Measurements from ENCODE around the gene AFAP1.

Gene AFAP1

GRCh38 chr4:7910952-7911578 lies 28.6 kb downstream of the AFAP1 start:
- DNase-seq = no peak

GRCh38 chr4:7910263-7910896 lies 29.3 kb downstream of the AFAP1 start:
- DNase-seq = no peak

GRCh38 chr4:7909463-7910262 lies 30.0 kb downstream of the AFAP1 start:
- DNase-seq = no peak

- no peak for DNase-seq
These were observed 31.0 kb downstream of the AFAP1 start for GRCh38 chr4:7908668-7909067.

GRCh38 chr4:7907142-7907541 lies 32.5 kb downstream of the AFAP1 start:
- DNase-seq = no peak

- DNase-seq = no peak
These were observed 33.4 kb downstream of the AFAP1 start for GRCh38 chr4:7906171-7906701.

GRCh38 chr4:7904952-7905915 lies 34.4 kb downstream of the AFAP1 start:
- DNase-seq = no peak

GRCh38 chr4:7903791-7904516 lies 35.7 kb downstream of the AFAP1 start:
- no peak for DNase-seq

- DNase-seq = no peak
These were observed 36.8 kb downstream of the AFAP1 start for GRCh38 chr4:7902826-7903225.

GRCh38 chr4:7902101-7902553 lies 37.5 kb downstream of the AFAP1 start:
- DNase-seq = no peak

- DNase-seq = no peak
These were observed 38.3 kb downstream of the AFAP1 start for GRCh38 chr4:7901311-7901885.

GRCh38 chr4:7900334-7900909 lies 39.2 kb downstream of the AFAP1 start:
- no peak for DNase-seq

- no peak for DNase-seq
These were observed 40.3 kb downstream of the AFAP1 start for GRCh38 chr4:7899184-7899869.

- no peak for DNase-seq
These were observed 41.3 kb downstream of the AFAP1 start for GRCh38 chr4:7898385-7898784.

GRCh38 chr4:7897811-7898210 lies 41.9 kb downstream of the AFAP1 start:
- DNase-seq = no peak

- DNase-seq = no peak
These were observed 44.9 kb downstream of the AFAP1 start for GRCh38 chr4:7894677-7895181.

- no peak for DNase-seq
These were observed 45.5 kb downstream of the AFAP1 start for GRCh38 chr4:7894098-7894676.

GRCh38 chr4:7893539-7893938 lies 46.1 kb downstream of the AFAP1 start:
- no peak for DNase-seq

- DNase-seq = no peak
These were observed 47.2 kb downstream of the AFAP1 start for GRCh38 chr4:7892212-7893019.
